Adipose tissue (tissue), 3 donors: Measurements from ENCODE around the gene CFAP100. TPM values are rescaled to one million over a fixed set of nuclear protein-coding genes. Genes with fewer than 3 reads are reported as not detected.

Experiments
- H3K27ac ChIP-seq: one replicate; pipeline ENCODE4 v1.5.1; 2013; ENCODE audit warnings: low read depth, low read length
- WGBS, 3 donors: extraction: QIAGEN DNeasy Blood & Tissue Kit; methylation state at CpG; one replicate each; pipeline ENCODE4 v1.1.7; 2013; 5-methylcytosine and 5-hydroxymethylcytosine counted together
- polyA plus RNA-seq, 3 donors: library from polyadenylated mRNA; stranded (reverse); fragments of 200-250 nt; gene quantifications; one replicate each; pipeline ENCODE4 v1.2.3, GENCODE V29; 2013
- donor health status: healthy with polysubstance abuse.
- donor health status: Bipolar disorder and iron deficiency.
- donor health status: healthy.

Gene CFAP100
- polyA plus RNA-seq, 3 donors, result not detected

DNA sequence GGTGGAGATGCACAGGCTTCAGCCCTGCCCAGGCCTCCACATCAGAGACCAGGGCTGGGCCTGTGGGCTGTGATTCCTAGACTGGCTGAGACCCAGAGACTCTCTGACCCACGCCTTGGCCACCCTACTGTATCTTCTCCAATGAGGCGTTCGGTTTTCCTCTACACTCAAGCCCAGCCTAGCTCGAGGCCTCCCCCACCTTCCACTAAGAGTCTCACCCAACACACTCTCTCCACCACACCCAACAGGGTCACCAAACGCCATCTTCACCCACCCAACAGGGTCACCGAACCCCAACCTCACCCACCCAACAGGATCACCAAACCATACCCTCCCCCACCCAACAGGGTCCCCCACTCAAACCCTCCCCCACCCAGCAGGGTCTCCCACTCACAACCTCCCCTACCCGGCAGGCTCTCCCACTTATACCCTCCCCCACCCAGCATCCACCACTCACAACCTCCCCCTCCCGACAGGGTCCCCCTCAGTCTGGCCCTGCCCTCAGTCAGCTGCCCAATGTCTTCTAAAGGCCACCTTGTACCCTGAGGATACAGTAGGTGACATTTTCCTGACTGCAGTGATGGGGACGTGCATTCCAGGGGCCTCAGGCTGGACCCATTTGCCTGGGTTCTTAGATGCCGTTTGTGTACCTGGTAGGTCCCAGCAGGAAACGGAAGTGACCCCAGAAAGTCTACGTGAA lies 20.4 kb downstream of the CFAP100 start:
- no peak overlapping the region for H3K27ac ChIP-seq
- WGBS, 3 donors, result 82 to 94% (median 88%) methylated on average over 12 of the region's 12 CpGs

DNA sequence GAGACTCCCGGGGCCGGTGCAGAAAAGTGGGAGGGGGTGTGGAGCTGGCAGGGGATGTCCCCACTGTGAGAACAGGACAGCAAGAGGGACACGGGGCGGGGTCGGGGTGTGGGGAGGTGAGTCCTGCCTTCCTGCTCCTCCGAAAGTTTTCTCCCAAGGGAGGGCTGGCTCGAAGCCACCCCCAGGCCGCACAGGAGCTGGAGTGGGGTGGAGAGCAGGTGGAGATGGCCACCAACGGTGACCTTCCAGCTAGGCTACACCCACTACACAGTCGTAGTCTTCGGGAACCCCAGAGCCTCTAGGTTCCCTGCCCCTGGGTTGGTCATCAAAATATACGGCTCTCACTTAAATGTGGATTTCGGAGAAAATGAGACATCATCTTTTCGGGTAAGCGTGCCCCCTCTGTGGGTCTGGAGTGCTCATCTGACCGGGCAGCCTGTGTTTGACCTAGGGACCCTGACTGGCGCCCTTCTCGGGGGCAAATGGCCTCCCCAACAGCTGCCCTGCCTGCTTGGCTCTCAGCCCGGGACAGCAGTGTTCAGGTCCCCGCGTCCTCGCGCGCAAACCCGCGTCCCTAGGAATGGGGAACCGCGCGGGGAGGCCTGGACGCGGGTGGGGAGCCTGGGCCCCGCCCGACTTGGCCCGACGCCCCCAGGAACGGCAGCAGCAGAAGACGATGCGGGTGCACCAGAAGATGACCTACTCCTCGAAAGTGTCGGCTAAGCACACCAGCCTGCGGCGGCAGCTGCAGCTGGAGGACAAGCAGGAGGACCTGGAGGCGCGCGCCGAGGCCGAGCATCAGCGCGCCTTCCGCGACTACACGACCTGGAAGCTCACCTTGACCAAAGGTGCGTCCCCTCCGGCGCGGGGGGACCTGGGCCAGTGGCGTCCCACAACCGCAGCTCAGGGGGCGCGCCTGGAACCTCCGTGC lies 21.2 kb downstream of the CFAP100 start:
- WGBS, 3 donors, result 38 to 69% (median 44%) methylated on average over 58 to 61 of the region's 61 CpGs
- no peak overlapping the region for H3K27ac ChIP-seq

- 65 to 85% (median 75%) methylated on average over 7 of the region's 7 CpGs for WGBS, 3 donors
- no peak overlapping the region for H3K27ac ChIP-seq
Measured at GRCh38 chr3:126416943-126417342, 22.2 kb downstream of the CFAP100 start.

- 58 to 75% (median 64%) methylated on average over 5 of the region's 5 CpGs for WGBS, 3 donors
- H3K27ac ChIP-seq, result no peak overlapping the region
Measured at GRCh38 chr3:126417515-126417914, 22.8 kb downstream of the CFAP100 start.

GRCh38 chr3:126417981-126418530 lies 23.3 kb downstream of the CFAP100 start:
- 83 to 86% (median 86%) methylated on average over 11 of the region's 11 CpGs for WGBS, 3 donors
- H3K27ac ChIP-seq, result no peak overlapping the region

DNA sequence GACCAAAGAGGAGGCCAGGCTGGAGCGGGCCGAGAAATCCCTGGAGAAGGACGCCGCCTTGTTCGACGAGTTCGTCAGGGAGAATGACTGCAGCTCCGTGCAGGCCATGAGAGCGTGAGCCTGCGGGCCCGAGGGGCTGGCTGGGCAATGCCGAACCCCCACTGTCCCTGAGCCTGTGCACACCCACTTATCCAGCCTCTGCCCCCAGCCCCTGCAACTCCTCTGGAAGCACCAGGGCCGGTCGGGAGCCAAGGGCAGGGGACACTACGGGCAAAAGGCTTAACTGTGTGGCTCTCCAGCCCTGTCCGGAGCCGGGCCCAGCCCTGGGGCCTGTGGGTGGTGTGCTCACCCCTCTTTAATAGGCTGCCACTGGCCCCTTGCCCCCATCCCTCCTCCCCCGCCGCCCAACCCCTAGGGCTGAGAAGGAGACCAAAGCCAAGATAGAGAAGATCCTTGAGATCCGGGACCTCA lies 24.0 kb downstream of the CFAP100 start:
- H3K27ac ChIP-seq, result no peak overlapping the region
- WGBS, 3 donors, result 85 to 91% (median 86%) methylated on average over 20 of the region's 20 CpGs

GRCh38 chr3:126419151-126419703 lies 24.5 kb downstream of the CFAP100 start:
- 73 to 77% (median 74%) methylated on average over 6 of the region's 6 CpGs for WGBS, 3 donors
- H3K27ac ChIP-seq, result no peak overlapping the region

- 75 to 82% (median 78%) methylated on average over 22 of the region's 22 CpGs for WGBS, 3 donors
- no peak overlapping the region for H3K27ac ChIP-seq
Measured at GRCh38 chr3:126419886-126420786, 25.4 kb downstream of the CFAP100 start.

DNA sequence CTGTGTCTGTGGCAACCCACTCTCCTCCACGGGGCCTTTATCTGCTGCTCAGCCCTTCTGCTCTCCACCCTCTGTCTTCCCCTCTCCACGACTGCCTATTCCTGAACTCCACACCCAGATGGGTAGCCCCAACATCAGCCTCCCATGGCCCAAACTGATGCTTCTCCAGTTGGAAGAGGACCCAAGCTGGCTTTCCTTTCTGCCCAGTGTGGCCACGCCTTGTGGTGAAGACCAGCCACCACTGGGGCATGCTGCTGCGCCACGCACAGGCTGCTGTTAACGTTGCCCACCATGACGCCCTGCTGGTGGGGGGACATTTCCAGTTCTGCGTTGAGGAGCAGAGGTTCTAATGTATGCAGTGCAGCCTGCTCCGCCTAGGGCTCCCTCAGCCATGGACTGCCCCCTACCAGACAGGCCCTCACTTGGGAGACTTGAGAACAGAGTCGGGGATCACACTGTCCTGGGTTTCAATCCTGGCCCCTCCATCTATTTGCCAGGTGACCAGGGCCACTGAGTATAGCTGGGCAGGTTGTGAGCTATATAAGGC lies 26.9 kb downstream of the CFAP100 start:
- H3K27ac ChIP-seq, result no peak overlapping the region
- WGBS, 3 donors, result 85 to 86% (median 85%) methylated on average over 10 of the region's 10 CpGs

DNA sequence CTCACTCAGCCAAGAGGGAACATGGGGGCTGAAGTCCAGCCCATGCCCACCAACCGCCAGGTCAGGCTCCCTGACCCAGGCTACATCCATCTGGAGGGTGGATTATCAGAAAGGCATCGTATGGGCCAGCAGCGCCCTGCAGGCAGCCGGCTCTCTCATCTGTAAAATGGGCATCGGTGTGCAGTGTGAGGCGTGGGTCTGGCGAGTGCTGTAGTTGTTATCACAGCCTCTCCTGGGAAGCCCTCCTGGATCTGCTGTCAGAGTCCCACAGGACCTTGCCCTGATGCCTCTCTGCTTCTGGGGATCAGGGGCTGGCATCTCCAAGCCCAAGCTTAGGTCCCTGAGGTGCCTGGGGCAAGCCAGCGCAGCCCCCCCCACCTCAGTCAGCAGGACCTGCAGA lies 27.4 kb downstream of the CFAP100 start:
- H3K27ac ChIP-seq, result no peak overlapping the region
- 83 to 96% (median 95%) methylated on average over 8 of the region's 8 CpGs for WGBS, 3 donors

DNA sequence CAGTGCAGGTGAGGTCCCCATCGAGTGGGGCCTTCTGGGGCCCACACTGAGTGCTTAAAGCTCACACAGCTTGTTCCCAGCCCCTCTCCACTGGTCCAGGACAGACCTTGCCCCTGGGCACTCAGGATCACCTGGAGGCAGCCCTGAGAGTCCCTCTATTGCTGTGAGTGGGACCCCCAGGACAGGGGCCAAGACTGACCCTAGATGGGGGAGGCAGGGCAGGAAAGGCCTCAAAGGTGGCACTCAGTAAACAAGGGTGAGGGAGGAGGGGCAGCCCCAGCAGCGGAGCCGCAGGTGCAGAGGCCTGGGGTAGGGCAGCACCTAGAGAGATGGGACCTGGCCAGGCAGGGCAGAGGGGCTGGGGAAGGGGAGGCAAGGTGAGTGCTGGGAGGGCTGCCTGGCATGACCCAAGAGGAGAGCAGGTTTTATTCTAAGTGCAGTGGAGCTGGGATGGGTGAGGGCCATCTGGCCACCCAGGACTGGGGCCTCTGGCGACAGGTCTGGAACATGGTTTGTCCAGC lies 27.9 kb downstream of the CFAP100 start:
- WGBS, 3 donors, result 82 to 91% (median 85%) methylated on average over 4 of the region's 4 CpGs
- no peak overlapping the region for H3K27ac ChIP-seq

DNA sequence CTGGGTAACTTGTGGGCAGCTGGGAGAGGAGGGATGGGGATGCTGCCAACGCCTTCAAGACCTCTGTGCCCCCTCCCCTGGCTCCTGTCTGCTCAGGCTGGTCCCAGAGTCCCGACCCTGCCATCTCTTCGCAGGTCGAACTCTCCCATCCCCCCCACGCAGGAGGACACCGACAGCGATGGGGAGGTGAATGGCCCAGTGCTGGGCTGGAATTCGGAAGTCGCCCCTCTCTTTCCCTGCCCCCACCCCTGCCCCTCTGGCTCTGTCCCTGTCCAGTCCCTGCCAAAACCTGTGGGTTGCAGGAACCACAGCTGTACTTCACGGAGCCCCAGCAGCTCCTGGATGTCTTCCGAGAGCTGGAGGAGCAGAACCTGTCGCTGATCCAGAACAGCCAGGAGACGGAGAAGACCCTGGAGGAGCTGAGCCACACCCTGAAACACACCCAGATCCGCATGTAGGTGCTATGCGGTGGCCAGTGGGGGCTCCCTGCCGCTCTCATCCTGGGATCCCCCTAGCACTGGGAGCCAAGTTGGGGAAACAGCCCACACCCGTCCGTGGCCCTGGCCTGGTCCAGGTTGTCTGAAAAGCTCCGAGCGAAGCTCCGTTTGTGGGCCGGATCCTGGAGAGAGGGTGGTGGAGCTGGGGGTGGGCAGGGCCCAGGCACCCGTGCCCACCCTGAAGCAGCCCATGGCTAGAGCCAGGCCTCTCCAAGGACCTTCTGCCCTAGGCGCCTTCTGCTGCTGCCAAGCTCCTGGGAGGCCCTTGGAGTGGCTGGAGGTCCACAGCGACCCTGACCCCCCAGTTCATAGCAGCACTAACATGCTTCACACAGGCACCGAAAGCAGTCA lies 28.7 kb downstream of the CFAP100 start:
- no peak overlapping the region for H3K27ac ChIP-seq
- 85 to 88% (median 85%) methylated on average over 24 to 26 of the region's 26 CpGs for WGBS, 3 donors

GRCh38 chr3:126424039-126424717 lies 29.5 kb downstream of the CFAP100 start:
- WGBS, 3 donors, result 94 to 96% (median 96%) methylated on average over 10 of the region's 10 CpGs
- no peak overlapping the region for H3K27ac ChIP-seq

DNA sequence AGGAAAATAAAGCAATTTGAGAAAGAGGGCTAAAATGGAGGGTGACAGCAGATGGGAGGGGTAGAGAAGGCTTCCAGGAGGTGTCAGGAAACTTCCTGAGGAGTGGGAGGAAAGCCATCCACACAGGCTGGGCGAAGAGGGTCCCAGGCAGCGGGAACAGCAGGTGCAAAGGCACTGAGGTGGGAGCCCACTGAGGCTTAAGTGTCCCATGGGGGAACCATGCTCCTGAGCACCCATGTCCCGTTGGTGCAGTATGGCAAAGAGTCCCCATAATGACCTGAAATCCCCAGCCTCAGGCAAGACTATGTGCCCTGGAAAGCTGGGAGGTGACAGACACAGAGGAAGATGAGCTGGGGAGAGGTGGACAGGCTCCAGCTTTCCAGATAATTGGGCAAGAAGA lies 30.0 kb downstream of the CFAP100 start:
- 64 to 97% (median 87%) methylated on average over 3 of the region's 3 CpGs for WGBS, 3 donors

GRCh38 chr3:126431103-126431534 lies 36.4 kb downstream of the CFAP100 start:
- no peak overlapping the region for H3K27ac ChIP-seq
- 87 to 100% (median 92%) methylated on average over 1 of the region's 1 CpG for WGBS, 3 donors

More for the DNA sequence above, 30.0 kb downstream of the CFAP100 start:
- H3K27ac ChIP-seq, result no peak overlapping the region
